MM.1S (cell line): ENCODE measurements around the gene FOXQ1.
A peak's percentile ranks its signal among the peaks of the same experiment; 100 is the strongest.

Experiments
- DNase-seq: peaks from one replicate; pipeline ENCODE4 v3.0.0-alpha.2; 2015
- H2AFZ ChIP-seq: fragments of 300-600 bp; sonication (generic); 2 replicates; pipeline ENCODE4 v1.6.0; 2016; ENCODE audit warnings: antibody characterized with exemption, low read length
- H3F3A ChIP-seq: fragments of 300-600 bp; sonication (generic); 2 replicates; pipeline ENCODE4 v1.6.1; 2016; ENCODE audit warnings: mild to moderate bottlenecking, antibody characterized with exemption, low read length, moderate library complexity, mixed read lengths; ENCODE audit not compliant: insufficient read depth
- H3K27ac ChIP-seq: fragments of 300-600 bp; sonication (generic); 2 replicates; pipeline ENCODE4 v1.5.1; 2016; ENCODE audit warnings: mild to moderate bottlenecking, low read length
- H3K27me3 ChIP-seq: fragments of 300-600 bp; sonication (generic); replicated peaks from 2 replicates; pipeline ENCODE4 v1.6.0; 2016; ENCODE audit warnings: low read length; ENCODE audit not compliant: insufficient read depth
- H3K36me3 ChIP-seq: fragments of 300-600 bp; sonication (generic); replicated peaks from 2 replicates; pipeline ENCODE4 v1.6.1; 2016; ENCODE audit warnings: mild to moderate bottlenecking, low read length, mixed read lengths; ENCODE audit not compliant: insufficient read depth
- H3K4me1 ChIP-seq: fragments of 300-600 bp; sonication (generic); 2 replicates; pipeline ENCODE4 v1.6.1; 2016; ENCODE audit warnings: low read length, mixed read lengths
- H3K4me2 ChIP-seq: fragments of 300-600 bp; sonication (generic); 2 replicates; pipeline ENCODE4 v1.6.0; 2016; ENCODE audit warnings: low read depth, low read length
- H3K4me3 ChIP-seq: fragments of 300-600 bp; sonication (generic); 2 replicates; pipeline ENCODE4 v1.5.1; 2016; ENCODE audit warnings: low read length, mixed read lengths
- H3K79me2 ChIP-seq: fragments of 300-600 bp; sonication (generic); 2 replicates; pipeline ENCODE4 v1.6.1; 2016; ENCODE audit warnings: mixed run types, low read length, mixed read lengths
- H3K9ac ChIP-seq: fragments of 300-600 bp; sonication (generic); 2 replicates; pipeline ENCODE4 v1.6.1; 2016; ENCODE audit warnings: low read length, mixed read lengths
- H3K9me2 ChIP-seq: fragments of 300-600 bp; sonication (generic); replicated peaks from 2 replicates; pipeline ENCODE4 v1.6.1; 2016; ENCODE audit warnings: mild to moderate bottlenecking, low read length, mixed read lengths; ENCODE audit not compliant: insufficient read depth
- H3K9me3 ChIP-seq: fragments of 300-600 bp; sonication (generic); replicated peaks from 2 replicates; pipeline ENCODE4 v1.6.1; 2016; ENCODE audit warnings: mild to moderate bottlenecking, low read length, mixed read lengths; ENCODE audit not compliant: insufficient read depth
- H4K20me1 ChIP-seq: fragments of 300-600 bp; sonication (generic); 2 replicates; pipeline ENCODE4 v1.6.1; 2016; ENCODE audit warnings: mild to moderate bottlenecking, low read length, moderate library complexity, mixed read lengths; ENCODE audit not compliant: insufficient read depth
- CTCF ChIP-seq: fragments of 300-600 bp; sonication (generic); IDR thresholded peaks from 2 replicates; pipeline ENCODE4 v1.5.1; 2016; ENCODE audit warnings: antibody characterized with exemption, low read length, mixed read lengths
- EZH2 ChIP-seq: fragments of 300-600 bp; sonication (generic); optimal IDR thresholded peaks from 2 replicates; pipeline ENCODE3; 2017; ENCODE audit warnings: low read depth, mild to moderate bottlenecking, antibody characterized with exemption, low read length, mixed read lengths
- EZH2phosphoT487 ChIP-seq: fragments of 300-600 bp; sonication (generic); IDR thresholded peaks from 2 replicates; pipeline ENCODE4 v1.6.1; 2018; ENCODE audit warnings: antibody characterized with exemption, low read length

The FOXQ1 gene

GRCh38 chr6:1306133-1306532 lies 5.8 kb upstream of the FOXQ1 start:
- no peaks in the 10 kb centered on the region for H3K9me3 ChIP-seq
- H3K4me3 ChIP-seq: no peak overlapping the region
- H3F3A ChIP-seq: no peaks in the 10 kb centered on the region
- no peaks in the 10 kb centered on the region for H3K4me1 ChIP-seq
- no peak overlapping the region for H3K4me2 ChIP-seq
- no peak overlapping the region for H3K9ac ChIP-seq
- no peaks in the 10 kb centered on the region for H3K9me2 ChIP-seq
- H3K27me3 ChIP-seq: peaks cover 10% of the 10 kb centered on the region
- no peak for DNase-seq
- TF ChIP-seq EZH2phosphoT487 (no peak), CTCF (no peak), EZH2 (no peak)
- no peak overlapping the region for H2AFZ ChIP-seq
- no peaks in the 10 kb centered on the region for H3K79me2 ChIP-seq
- H3K27ac ChIP-seq: no peak overlapping the region
- H4K20me1 ChIP-seq: no peaks in the 10 kb centered on the region
- H3K36me3 ChIP-seq: no peaks in the 10 kb centered on the region

GRCh38 chr6:1309366-1309765 lies 2.5 kb upstream of the FOXQ1 start:
- no peak overlapping the region for H3K4me2 ChIP-seq
- TF ChIP-seq EZH2phosphoT487 (no peak), EZH2 (no peak), CTCF (no peak)

GRCh38 chr6:1310628-1311399 lies 1.1 kb upstream of the FOXQ1 start:
- no peaks in the 10 kb centered on the region for H3K9me3 ChIP-seq
- H3F3A ChIP-seq: no peaks in the 10 kb centered on the region
- peak overlapping the region; percentile 61 for H2AFZ ChIP-seq
- no peaks in the 10 kb centered on the region for H3K79me2 ChIP-seq
- no peaks in the 10 kb centered on the region for H3K9me2 ChIP-seq
- H3K36me3 ChIP-seq: no peaks in the 10 kb centered on the region
- TF ChIP-seq EZH2phosphoT487: no peak
- TF ChIP-seq EZH2: no peak
- TF ChIP-seq CTCF: no peak
- no peaks in the 10 kb centered on the region for H3K4me1 ChIP-seq
- H3K9ac ChIP-seq: no peak overlapping the region; the same call in 1 of the 2 replicates
- H3K4me2 ChIP-seq: peak overlapping the region; percentile 92
- no peaks in the 10 kb centered on the region for H4K20me1 ChIP-seq
- H3K27ac ChIP-seq: no peak overlapping the region
- DNase-seq: no peak
- H3K4me3 ChIP-seq: peak overlapping the region; percentile 65
- peaks cover 32% of the 10 kb centered on the region for H3K27me3 ChIP-seq

More at GRCh38 chr6:1309366-1309765, 2.5 kb upstream of the FOXQ1 start:
- H3K9ac ChIP-seq: no peak overlapping the region
- no peaks in the 10 kb centered on the region for H3K36me3 ChIP-seq
- no peaks in the 10 kb centered on the region for H3F3A ChIP-seq
- no peak for DNase-seq
- no peaks in the 10 kb centered on the region for H3K4me1 ChIP-seq
- no peak overlapping the region for H2AFZ ChIP-seq
- H3K9me3 ChIP-seq: no peaks in the 10 kb centered on the region
- H3K27me3 ChIP-seq: peaks cover 21% of the 10 kb centered on the region
- no peaks in the 10 kb centered on the region for H4K20me1 ChIP-seq
- no peak overlapping the region for H3K4me3 ChIP-seq
- H3K27ac ChIP-seq: no peak overlapping the region
- no peaks in the 10 kb centered on the region for H3K9me2 ChIP-seq
- H3K79me2 ChIP-seq: no peaks in the 10 kb centered on the region
